Stimulated activated CD4-positive, alpha-beta T cell treated with anti-CD3 and anti-CD28 coated beads, Interleukin-2, amount 100 ng/mL, for 48 hours (primary cell): Measurements from ENCODE around the gene CIB2.

Experiments used
- DNase-seq, 2 donors: peaks; one replicate each; pipeline ENCODE4 v3.0.0-alpha.2; 2020

The CIB2 gene

DNA sequence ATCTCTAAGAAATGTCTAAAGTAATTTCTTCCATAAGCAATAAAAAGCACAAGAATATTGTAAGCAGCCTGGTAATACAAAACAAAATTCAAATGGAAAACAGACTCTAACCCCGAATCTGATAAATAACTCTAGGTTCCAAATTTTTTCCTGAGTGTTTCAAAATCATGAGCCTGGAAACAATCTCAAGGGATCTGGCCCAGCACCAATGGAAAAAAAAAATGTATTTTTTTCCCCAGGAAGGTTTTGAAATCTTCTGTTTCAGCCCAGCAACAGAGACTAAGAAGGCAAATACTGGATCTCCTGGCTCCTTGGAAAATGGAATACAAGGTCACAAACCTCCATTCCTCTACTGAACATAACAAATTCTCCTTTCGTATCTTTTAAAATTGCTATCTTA lies 66.7 kb downstream of the CIB2 start:
- DNase-seq: no peak

DNA sequence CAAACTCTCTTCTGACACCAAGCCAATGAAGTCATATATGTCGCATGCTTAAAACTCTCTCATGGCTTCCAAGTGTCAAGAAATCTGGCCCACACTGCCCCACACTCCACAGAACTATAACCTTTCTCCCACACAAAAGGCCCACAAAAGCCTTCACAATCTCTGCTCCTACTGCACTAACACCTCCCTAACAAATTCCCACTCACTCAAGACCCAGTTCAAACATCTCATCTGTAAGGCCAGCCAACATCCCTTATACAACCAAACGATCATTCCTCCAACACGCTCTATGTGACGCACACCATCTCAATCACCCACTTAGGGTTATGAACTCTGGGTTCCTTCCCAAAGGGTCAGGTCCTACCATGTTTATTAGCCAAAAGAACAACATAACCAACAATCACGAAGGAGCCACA lies 67.3 kb downstream of the CIB2 start:
- DNase-seq: no peak

DNA sequence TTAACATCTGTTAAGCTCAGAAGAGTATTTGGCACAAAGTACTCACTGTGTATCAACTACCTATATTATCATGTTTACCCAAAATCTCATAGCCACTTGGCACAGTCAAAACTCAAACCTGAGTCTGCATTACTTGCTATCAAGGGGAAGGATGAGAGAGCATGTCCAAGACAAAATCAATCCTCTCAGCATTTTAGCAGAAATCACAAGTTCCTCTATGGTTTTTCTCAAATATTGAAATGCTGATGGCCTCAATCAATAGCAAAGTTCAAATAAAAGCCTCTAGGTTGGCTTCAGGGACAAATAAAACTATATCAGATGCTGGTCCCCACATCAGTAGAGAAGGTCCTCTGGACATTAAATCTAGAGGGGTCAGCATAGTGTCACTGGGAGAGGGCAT lies 68.0 kb downstream of the CIB2 start:
- no peak for DNase-seq

DNA sequence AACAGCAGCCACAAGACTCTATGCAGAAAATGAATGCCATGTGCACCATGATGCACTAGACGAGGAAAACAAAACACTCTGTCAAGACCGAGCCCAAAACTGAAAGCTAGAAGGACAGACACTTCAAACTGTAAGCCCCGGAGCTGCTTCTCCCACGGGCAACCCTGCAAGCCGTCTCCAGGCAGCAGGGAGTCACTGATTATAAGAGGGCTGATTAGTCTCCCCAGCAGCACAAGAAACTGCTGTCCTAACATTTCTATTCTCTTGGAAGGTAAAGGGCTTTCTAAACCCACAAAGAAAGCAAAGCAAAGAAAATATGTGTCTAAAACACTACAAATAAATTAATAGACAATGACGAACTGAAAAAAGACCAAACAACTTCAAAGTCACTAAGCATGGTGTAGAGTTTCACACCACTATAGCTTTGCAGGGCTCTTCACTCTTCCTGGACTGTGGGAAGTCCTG lies 69.2 kb downstream of the CIB2 start:
- no peak for DNase-seq

DNA sequence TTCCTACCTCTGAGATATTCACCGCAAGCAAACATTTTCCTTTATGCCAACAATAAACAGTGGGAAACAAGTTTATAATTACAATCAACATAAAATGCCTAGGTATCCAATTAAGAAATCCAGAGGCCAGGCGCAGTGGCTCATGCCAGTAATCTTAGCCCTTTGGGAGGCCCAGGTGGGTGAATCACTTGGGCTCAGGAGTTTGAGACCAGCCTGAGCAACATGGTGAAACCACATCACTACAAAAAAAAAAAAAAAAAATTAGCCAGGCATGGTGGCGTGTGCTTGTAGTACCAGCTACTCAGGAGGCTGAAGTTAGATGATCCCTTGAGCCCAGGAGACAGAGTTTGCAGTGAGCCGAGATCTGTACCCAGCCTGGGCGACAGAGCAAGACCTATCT lies 71.0 kb downstream of the CIB2 start:
- DNase-seq: no peak

DNA sequence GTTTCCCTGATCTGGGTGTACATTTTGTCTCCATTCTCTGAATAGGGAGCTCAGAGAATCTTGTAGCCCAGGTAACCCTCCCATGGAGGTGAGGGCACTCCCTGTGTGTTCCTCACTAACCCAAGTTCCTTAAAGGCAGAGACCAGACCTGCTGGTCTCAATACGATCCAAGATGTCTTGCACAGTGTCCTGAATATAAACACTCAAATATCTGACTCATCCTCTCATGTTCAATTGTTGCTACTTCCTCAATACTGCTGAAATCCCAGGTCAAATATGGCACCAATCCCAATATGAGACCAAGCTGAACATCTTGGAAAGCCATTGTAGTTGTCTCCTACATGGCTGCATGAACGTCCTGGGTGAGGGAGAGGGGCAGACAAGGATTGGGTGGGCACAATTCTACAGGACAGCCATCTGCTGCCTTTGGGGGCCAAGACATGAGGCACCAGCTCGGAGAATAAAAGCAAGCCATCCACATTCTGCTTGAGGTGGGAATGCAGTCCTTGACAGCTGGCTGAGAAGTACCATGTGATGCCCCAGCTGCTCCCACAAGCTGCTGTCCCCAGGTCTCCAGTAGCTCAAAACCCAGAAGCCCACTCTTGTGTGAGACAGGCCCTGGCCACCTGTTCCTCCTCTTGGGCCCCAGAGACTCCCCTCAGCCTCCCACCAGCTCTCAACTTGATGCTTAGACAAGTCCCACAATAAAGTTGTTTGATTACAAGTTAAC lies 72.0 kb downstream of the CIB2 start:
- no peak for DNase-seq

DNA sequence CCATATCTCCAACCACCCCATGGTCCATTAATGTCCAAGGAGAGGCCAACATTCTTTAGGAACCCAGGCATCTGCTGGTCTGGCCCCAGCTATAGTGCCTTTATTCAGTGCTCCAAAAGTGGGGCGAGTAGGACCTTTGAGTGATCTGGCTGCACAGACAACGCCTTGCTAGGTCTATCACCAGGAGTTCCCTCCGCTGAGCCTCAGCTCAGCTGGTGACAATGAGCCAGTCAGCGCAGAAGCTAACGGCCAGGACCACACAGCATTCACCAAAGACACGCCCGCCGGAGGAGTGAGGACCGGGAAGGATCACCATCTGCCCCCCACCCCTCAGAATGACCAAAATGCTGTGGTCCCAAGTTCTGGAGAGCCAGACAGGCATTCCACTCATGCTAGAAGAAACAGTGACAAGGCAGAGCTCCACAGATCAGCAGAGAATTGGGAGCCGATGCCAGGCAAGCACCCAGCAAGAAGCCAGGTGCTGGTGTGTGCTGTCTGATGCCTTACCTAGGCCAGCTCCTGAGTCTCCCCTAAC lies 72.8 kb downstream of the CIB2 start:
- no peak for DNase-seq

DNA sequence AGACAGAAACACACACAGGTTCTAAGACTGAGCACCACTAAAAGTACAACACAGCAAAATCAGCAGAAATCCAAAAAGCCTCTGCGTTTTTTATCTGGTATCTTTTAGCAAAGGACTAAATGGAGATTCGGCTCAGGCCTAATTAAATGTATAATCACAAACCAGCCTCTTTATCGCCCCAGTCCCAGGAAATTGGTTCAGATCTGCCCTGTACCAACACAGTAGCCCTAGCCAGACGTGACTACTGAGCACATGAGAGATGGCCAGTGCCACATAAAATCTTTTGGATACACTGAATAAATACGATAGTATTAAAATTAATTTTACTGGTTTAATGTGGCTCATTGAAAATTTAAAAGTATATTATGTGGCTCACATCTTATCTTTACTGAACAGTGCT lies 73.4 kb downstream of the CIB2 start:
- no peak for DNase-seq

DNA sequence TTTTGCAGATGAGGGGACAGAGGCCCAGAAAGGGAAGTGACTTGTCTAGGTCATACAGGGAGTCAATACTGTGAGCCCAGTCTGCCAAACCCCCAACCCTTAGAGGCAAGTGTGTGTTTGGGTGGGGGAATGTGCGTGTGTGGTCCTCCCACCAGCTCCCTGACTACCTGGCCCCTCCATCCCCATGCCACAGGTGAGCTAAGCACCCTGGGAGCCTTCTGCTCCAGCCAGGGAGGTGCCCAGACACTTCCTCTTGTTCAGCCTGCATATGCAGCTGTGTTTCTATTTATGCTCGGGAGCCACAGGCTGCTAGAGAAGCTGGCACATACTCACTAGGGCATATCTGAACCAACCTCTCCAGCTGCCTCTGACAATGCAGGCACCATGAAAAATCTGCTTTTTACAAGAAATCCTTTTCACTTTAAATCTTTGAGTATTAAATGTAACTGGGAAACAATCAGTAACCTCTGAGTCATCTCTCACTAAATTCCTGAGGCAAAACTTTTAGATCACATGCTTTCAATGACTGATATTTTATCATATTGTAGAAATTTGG lies 74.5 kb downstream of the CIB2 start:
- DNase-seq: no peak

DNA sequence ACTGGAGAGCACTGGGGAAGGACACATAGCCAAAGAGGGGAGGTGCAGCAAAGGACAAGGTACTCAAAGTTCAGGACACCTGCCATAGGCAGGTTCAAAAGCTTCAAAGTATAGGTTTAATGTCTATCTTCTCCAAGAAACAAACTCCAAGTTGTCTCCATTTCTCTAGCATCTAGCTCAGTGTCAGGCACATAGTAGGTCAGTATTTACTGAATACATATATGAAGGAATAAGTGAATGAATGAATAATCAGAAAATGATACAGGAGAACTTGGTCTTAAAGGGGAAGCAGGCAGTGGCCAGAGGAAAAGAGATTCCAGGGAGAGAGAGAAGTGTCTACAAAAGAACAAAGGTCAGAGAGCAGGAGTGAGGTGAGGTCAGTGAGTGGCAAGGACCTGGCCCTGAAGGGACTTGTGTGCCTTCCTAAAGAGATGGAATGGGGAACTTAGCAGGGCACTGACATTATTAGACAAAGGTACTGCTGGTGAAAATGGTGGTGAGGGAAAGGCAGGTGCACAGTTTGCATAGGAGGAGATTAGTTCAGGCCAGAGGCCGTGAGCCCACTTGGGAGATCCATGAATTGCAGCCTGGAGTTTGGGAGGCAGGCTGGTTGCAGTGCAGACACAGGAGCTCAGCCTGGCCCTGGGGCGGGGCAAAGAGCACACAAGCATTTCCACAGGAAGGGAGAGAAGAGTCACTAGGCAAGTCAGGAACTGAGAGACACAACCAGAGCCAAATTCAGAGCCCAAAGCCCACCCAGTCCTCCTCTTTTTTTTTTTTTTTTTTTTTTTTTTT lies 75.1 kb downstream of the CIB2 start:
- no peak for DNase-seq

DNA sequence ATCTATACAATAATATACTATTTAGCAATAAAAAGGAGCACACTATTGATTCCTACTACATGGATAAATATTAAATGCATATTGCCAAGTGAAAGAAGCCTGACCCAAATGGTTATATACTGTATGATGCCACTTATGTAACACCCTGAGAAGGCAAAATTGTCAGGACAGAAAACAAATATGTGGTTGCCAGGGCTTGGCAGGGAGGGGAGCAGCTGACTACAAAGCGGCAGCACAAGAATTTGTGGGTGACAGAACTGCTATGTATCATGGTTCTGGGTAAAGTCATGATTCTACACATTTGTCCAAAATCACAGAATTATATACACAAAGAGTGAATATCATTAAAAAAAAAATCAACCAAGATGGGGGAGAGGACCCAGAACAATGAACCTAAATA lies 76.3 kb downstream of the CIB2 start:
- DNase-seq: no peak
